ENCODE data around the gene TRIM49B. TPM values are rescaled to one million over a fixed set of nuclear protein-coding genes. Genes with fewer than 3 reads are reported as not detected.

TRIM49B gene, protein sequence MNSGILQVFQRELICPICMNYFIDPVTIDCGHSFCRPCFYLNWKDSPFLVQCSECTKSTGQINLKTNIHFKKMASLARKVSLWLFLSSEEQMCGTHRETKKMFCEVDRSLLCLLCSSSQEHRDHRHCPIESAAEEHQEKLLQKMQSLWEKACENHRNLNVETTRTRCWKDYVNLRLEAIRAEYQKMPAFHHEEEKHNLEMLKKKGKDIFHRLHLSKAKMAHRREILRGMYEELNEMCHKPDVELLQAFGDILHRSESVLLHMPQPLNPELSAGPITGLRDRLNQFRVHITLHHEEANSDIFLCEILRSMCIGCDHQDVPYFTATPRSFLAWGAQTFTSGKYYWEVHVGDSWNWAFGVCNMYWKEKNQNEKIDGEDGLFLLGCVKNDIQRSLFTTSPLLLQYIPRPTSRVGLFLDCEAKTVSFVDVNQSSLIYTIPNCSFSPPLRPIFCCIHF
- not detected in 5 replicates for total RNA-seq (2022; extraction: Qiagen RNA extraction)

DNA sequence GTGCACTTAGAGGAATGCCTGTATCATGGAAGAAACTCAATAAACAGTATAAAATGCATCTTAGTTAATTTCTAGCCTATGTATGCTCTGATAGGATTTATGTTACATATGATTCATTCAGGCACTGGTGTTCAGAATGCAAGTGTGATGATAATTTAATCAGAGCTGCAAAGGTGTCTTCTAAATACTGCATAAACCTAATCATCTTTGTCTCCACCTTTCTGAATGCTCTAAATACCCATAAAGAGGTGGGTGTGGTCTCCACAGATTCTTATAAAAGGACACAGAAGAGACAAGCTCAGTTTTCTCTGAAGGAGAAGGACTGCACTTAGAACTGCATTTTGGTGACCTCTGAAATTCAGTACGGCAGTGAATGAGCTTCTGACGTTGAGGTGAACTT lies at the start of gene TRIM49B:
TSS of gene TRIM49B (plus strand) at position 301 of the 400 bp plus-strand sequence. CDS start 2,777 bp downstream, outside the sequence.

DNA sequence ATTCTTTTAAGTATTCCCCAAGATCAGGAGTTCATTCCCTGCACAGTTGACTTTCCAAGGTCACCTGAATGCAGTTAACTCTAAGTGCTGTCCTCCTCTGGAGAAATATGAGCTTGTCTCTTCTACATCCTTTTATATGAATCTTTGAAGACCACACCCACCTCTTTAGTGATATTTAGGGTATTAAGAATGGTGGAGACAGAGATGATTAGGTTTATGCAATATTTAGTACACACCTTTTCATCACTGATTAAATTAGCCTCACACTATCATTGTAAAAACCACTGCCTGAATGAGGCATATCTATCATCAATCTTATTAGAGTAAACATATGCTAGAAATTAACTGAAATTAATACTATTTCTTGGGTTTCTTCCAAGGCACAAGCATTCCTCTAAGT lies 44.8 kb upstream of the TRIM49B start, which contains the start of gene TRIM51G:
TSS of gene TRIM51G (minus strand) at position 101 of the 400 bp plus-strand sequence. CDS start 2,190 bp downstream, outside the sequence.

DNA sequence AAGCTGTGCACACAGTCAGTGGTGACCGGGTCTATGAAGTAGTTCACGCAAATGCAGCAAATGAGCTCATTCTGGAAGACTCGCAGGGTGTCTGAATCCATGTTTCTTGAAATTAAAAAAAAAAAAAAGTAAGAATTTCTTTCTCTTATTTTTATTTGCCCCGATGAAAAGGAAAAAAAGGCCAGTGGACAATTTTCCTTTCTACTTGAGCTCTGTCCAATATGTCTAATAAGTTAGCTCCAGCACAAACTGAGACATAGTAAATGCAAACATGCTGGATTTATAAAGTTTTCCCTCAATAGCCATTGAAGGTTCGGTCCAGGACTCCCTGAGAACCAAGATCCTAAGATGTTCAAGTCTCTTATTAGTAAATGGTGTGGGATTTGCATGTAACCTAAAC lies 30.4 kb downstream of the TRIM49B start, which contains the start of gene TRIM64C:
TSS of gene TRIM64C (minus strand) at position 101 of the 400 bp plus-strand sequence. CDS start at position 101, 0 bp downstream.

Other genes starting within 250 kb of the TRIM49B start
- not detected in 5 replicates for gene TRIM51G, start 44.9 kb upstream of the TRIM49B start, total RNA-seq (2022; extraction: Qiagen RNA extraction)
- not detected in 5 replicates for gene TRIM64C, start 30.3 kb downstream of the TRIM49B start, total RNA-seq (2022; extraction: Qiagen RNA extraction)
- not detected in 5 replicates for gene FOLH1, start 179.8 kb downstream of the TRIM49B start, total RNA-seq (2022; extraction: Qiagen RNA extraction)

Measured in A549 treated with CORT108297 at 1 μM for 4 hours (cell line).